Measurements from ENCODE around the gene SRPK2.

DNA sequence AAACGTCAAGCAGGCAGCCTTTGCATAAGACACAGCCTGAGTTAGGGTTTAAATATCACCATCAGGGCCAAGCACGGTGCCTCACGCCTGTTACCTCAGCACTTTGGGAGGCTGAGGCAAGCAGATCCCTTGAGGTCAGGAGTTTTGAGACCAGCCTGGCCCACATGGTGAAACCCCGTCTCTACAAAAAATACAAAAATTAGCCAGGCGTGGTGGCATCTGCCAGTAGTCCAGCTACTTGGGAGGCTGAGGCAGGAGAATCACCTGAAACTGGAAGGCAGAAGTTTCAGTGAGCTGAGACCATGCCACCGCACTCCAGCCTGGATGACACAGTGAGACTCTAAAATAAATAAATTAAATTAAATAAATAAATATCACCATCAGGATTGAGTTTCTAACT lies 33.0 kb downstream of the SRPK2 start:
- TF ChIP-seq, protein P1, sequence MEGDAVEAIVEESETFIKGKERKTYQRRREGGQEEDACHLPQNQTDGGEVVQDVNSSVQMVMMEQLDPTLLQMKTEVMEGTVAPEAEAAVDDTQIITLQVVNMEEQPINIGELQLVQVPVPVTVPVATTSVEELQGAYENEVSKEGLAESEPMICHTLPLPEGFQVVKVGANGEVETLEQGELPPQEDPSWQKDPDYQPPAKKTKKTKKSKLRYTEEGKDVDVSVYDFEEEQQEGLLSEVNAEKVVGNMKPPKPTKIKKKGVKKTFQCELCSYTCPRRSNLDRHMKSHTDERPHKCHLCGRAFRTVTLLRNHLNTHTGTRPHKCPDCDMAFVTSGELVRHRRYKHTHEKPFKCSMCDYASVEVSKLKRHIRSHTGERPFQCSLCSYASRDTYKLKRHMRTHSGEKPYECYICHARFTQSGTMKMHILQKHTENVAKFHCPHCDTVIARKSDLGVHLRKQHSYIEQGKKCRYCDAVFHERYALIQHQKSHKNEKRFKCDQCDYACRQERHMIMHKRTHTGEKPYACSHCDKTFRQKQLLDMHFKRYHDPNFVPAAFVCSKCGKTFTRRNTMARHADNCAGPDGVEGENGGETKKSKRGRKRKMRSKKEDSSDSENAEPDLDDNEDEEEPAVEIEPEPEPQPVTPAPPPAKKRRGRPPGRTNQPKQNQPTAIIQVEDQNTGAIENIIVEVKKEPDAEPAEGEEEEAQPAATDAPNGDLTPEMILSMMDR (IDR thresholded peaks at IDR 0.05) = no peak
- TF ChIP-seq POLR2AphosphoS5 (IDR thresholded peaks at IDR 0.05) = no peak
- TF ChIP-seq POLR2A (IDR thresholded peaks at IDR 0.05) = no peak

All from suprapubic skin (tissue), 4 donors.